Calu3 (cell line): Measurements from ENCODE around the gene POLR3A. TPM values are rescaled to one million over a fixed set of nuclear protein-coding genes. Genes with fewer than 3 reads are reported as not detected.

Experiments used
- BruUV-seq: library from RNA; stranded (reverse); fragments of 400-500 nt; replicated peaks from 2 replicates; lab custom pipeline; 2021; lab: Mats Ljungman, UMichigan
- CTCF ChIA-PET: fragments of 300-600 bp; sonication (Branson Sonifier 250); formaldehyde crosslinking; loops from one replicate; lab custom pipeline; 2022; ENCODE audit warnings: antibody characterized with exemption; lab: Charles Lee
- DNase-seq: peaks from one replicate; pipeline ENCODE4 v3.0.0; 2022
- H3K27ac Mint-ChIP-seq: one replicate; pipeline ENCODE4 v1.8.0; 2022; ENCODE audit warnings: mixed read lengths; ENCODE audit not compliant: unreplicated experiment
- H3K27me3 Mint-ChIP-seq: one replicate; pipeline ENCODE4 v1.8.0; 2022; ENCODE audit warnings: mixed read lengths; ENCODE audit not compliant: unreplicated experiment
- H3K36me3 Mint-ChIP-seq: one replicate; pipeline ENCODE4 v1.8.0; 2022; ENCODE audit warnings: mild to moderate bottlenecking, moderate library complexity, mixed read lengths; ENCODE audit not compliant: insufficient read depth, unreplicated experiment
- H3K4me1 Mint-ChIP-seq: one replicate; pipeline ENCODE4 v1.8.0; 2022; ENCODE audit warnings: mild to moderate bottlenecking, low read depth, mixed read lengths; ENCODE audit not compliant: unreplicated experiment
- H3K4me3 Mint-ChIP-seq: one replicate; pipeline ENCODE4 v1.8.0; 2022; ENCODE audit warnings: mild to moderate bottlenecking, low read depth, moderate library complexity, mixed read lengths; ENCODE audit not compliant: unreplicated experiment
- H3K9me3 Mint-ChIP-seq: one replicate; pipeline ENCODE4 v1.8.0; 2022; ENCODE audit warnings: low read depth, mixed read lengths; ENCODE audit not compliant: unreplicated experiment
- intact Hi-C: fragments of 100-400 bp; cut with micrococcal nuclease; formaldehyde crosslinking; loops from one replicate; pipeline ENCODE4 v1.10.0; 2022; ENCODE audit not compliant: unreplicated experiment
- total RNA-seq: library from RNA; stranded (reverse); gene quantifications from 2 replicates; pipeline ENCODE4 v1.2.3, GENCODE V29; 2022
- TF ChIP-seq, protein P1 (sequence below): fragments of 200-600 bp; IDR thresholded peaks from one replicate; pipeline ENCODE4 v1.8.0; 2022; ENCODE audit warnings: antibody characterized with exemption; ENCODE audit not compliant: unreplicated experiment

POLR3A gene
- total RNA-seq, 1 experiment from 2014 or later, result 26.6 TPM

DNA sequence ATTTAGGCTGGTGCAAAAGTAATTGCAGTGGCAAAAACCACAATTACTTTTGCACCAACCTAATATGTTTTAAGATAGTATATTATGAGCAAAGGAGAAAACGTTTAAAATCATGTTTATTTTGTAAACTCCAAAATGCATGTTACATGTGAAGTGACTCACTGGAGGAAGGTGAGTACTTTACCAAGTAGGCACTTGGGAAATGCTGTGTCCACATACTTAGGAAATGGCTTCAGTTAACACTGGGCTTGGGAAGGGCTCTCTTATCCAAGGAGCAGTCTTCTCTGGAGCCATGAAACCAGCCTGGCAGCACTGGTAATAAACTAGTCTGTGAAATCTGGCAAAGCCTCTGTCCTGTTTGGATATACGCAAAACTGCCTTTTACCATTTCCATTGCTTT, 8.8 kb upstream of the POLR3A start:
- intact Hi-C loops, result no loop called here
- no peak for DNase-seq
- Mint-ChIP-seq H3K9me3 (no peaks in the 10 kb centered on the region), H3K36me3 (peaks cover 96% of the 10 kb centered on the region), H3K4me1 (peaks cover 44% of the 10 kb centered on the region), H3K27ac (no peak overlapping the region), H3K4me3 (no peak overlapping the region), H3K27me3 (no peaks in the 10 kb centered on the region)
- CTCF ChIA-PET, result interaction anchor here (1.7 kb wide), 1 partner anchor 9 kb away, joined by 4 read pairs; no protein-coding TSS in a partner anchor
- BruUV-seq, result no TSS peak
- TF ChIP-seq, protein P1, sequence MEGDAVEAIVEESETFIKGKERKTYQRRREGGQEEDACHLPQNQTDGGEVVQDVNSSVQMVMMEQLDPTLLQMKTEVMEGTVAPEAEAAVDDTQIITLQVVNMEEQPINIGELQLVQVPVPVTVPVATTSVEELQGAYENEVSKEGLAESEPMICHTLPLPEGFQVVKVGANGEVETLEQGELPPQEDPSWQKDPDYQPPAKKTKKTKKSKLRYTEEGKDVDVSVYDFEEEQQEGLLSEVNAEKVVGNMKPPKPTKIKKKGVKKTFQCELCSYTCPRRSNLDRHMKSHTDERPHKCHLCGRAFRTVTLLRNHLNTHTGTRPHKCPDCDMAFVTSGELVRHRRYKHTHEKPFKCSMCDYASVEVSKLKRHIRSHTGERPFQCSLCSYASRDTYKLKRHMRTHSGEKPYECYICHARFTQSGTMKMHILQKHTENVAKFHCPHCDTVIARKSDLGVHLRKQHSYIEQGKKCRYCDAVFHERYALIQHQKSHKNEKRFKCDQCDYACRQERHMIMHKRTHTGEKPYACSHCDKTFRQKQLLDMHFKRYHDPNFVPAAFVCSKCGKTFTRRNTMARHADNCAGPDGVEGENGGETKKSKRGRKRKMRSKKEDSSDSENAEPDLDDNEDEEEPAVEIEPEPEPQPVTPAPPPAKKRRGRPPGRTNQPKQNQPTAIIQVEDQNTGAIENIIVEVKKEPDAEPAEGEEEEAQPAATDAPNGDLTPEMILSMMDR, result no peak

DNA sequence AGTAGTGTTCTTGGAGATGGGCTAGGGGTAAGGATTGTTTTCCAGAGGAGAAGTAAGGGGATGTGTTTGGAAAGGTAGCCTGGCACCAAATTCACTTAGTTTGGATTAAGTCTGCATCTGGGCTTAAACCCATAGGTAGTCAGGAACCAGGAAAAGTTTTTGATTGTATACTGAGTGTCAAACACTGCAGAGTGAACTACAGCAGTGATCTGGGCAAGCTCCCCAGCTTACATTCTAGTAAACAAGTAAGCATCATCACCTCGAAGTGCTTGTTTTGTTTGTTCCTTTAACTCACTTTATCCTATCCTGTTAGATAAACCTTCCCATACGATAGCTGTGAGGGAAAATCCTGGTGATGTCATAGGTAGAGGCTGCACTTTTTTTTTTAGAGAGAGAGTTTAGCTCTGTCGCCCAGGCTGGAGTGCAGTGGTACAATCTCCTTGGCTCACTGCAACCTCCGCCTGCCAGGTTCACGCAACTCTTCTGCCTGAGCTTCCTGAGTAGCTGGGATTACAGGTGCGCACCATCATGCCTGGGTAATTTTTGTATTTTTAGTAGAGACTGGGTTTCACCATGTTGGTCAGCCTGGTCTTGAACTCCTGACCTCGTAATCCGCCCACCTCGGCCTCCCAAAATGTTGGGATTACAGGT, 6.7 kb upstream of the POLR3A start:
- H3K4me3 Mint-ChIP-seq, result peak overlapping the region; percentile 89
- H3K9me3 Mint-ChIP-seq, result no peaks in the 10 kb centered on the region
- intact Hi-C loops, result no loop called here
- CTCF ChIA-PET, result no interaction called here
- H3K36me3 Mint-ChIP-seq, result peaks cover 90% of the 10 kb centered on the region
- no peaks in the 10 kb centered on the region for H3K27me3 Mint-ChIP-seq
- DNase-seq, result no peak
- peaks cover 38% of the 10 kb centered on the region for H3K4me1 Mint-ChIP-seq
- BruUV-seq, result no TSS peak
- peak overlapping the region; percentile 96 for H3K27ac Mint-ChIP-seq
- TF ChIP-seq, protein P1, result no peak

DNA sequence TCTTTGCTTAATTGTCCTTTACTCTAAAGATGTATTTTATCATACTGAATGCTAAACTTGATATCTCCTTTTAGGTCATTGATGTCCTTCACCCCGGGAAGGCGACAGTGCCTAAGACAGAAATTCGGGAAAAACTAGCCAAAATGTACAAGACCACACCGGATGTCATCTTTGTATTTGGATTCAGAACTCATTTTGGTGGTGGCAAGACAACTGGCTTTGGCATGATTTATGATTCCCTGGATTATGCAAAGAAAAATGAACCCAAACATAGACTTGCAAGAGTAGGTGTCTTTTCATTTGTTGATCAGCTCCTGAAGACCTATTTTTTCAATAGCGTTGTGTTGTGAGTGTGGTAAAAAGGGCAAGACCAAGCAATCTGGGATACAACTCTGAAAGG, 6.1 kb upstream of the POLR3A start:
- no TSS peak for BruUV-seq
- H3K27me3 Mint-ChIP-seq, result no peaks in the 10 kb centered on the region
- peak overlapping the region; percentile 96 for H3K27ac Mint-ChIP-seq
- TF ChIP-seq, protein P1, result no peak
- no peaks in the 10 kb centered on the region for H3K9me3 Mint-ChIP-seq
- no peak for DNase-seq
- peak overlapping the region; percentile 89 for H3K4me3 Mint-ChIP-seq
- peaks cover 84% of the 10 kb centered on the region for H3K36me3 Mint-ChIP-seq
- H3K4me1 Mint-ChIP-seq, result peaks cover 32% of the 10 kb centered on the region
- CTCF ChIA-PET, result no interaction called here
- intact Hi-C loops, result no loop called here

DNA sequence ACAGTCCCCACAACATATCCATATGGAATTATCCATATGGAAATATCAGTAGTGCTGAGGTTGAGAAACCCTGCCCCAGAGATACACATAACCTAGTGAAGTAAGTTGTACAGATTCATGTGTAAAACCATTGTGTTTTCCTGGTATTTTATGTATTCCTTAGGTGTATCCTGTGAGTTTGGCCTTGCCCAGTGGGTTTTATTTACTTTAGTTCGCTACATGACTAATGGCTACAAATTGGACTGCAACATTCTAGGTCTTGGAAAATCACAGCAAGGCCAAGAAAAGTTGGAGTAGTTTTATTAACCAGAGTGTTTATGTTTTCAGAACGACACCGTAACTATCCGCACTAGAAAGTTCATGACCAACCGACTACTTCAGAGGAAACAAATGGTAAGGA, 5.7 kb upstream of the POLR3A start:
- BruUV-seq, result no TSS peak
- no peaks in the 10 kb centered on the region for H3K9me3 Mint-ChIP-seq
- DNase-seq, result no peak
- H3K27ac Mint-ChIP-seq, result peak overlapping the region; percentile 96
- TF ChIP-seq, protein P1, result no peak
- peak overlapping the region; percentile 89 for H3K4me3 Mint-ChIP-seq
- CTCF ChIA-PET, result no interaction called here
- H3K27me3 Mint-ChIP-seq, result no peaks in the 10 kb centered on the region
- peaks cover 34% of the 10 kb centered on the region for H3K4me1 Mint-ChIP-seq
- intact Hi-C loops, result no loop called here
- peaks cover 79% of the 10 kb centered on the region for H3K36me3 Mint-ChIP-seq
